Gastrocnemius medialis (tissue), 4 donors: ENCODE data around the gene MRTFA. TPM values are rescaled to one million over a fixed set of nuclear protein-coding genes. Genes with fewer than 3 reads are reported as not detected.

ENCODE experiments used
- ATAC-seq, 2 donors: fragments of 150-250 bp; one replicate each; pipeline ENCODE4 v1.9.1; 2016
- DNase-seq, 2 donors: peaks; one replicate each; pipeline ENCODE4 v3.0.0-alpha.2; 2019
- H3K27ac ChIP-seq, 4 donors: fragments of 200-600 bp; sonication (generic); 1 replicate in 1 of 4; 2 replicates in 3 of 4; pipeline ENCODE4 v1.5.1; 2016 to 2018; ENCODE audit warnings: mild to moderate bottlenecking in 2 of 4, moderate library complexity in 1 of 4
- H3K27me3 ChIP-seq, 3 donors: fragments of 200-600 bp; sonication (generic) in 2 of 3; 1 replicate in 1 of 3; 2 replicates in 2 of 3; pipeline versions ENCODE4 v1.5.1 to v1.6.0; 2016 to 2019; ENCODE audit warnings: mild to moderate bottlenecking in 1 of 3, moderate library complexity in 1 of 3
- H3K36me3 ChIP-seq, 2 donors: fragments of 200-600 bp; sonication (generic) in 1 of 2; one replicate each; pipeline ENCODE4 v1.5.1; 2017 to 2018
- H3K4me1 ChIP-seq, 2 donors: fragments of 200-600 bp; sonication (generic) in 1 of 2; one replicate each; pipeline ENCODE4 v1.5.1; 2016 to 2017; ENCODE audit warnings: mild to moderate bottlenecking in 2 of 2
- H3K4me3 ChIP-seq, 4 donors: fragments of 200-600 bp; sonication (generic) in 3 of 4; 1 replicate in 1 of 4; 2 replicates in 3 of 4; pipeline ENCODE4 v1.5.1; 2016 to 2019; ENCODE audit warnings: mild to moderate bottlenecking in 2 of 4
- H3K9me3 ChIP-seq, 3 donors: fragments of 200-600 bp; sonication (generic) in 2 of 3; 1 replicate in 1 of 3; 2 replicates in 2 of 3; pipeline ENCODE4 v1.5.1; 2016 to 2019
- POLR2A ChIP-seq, 2 donors: fragments of 450-650 bp; IDR thresholded peaks; one replicate each; pipeline ENCODE4 v1.6.1; 2017; ENCODE audit warnings: antibody characterized with exemption in 2 of 2, mild to moderate bottlenecking in 2 of 2, moderate library complexity in 2 of 2
- in situ Hi-C, 4 donors: fragments of 200-750 bp; cut with MboI; loops; one replicate each; pipeline versions ENCODE4 v1.15.0 to v1.8.0; 2017; ENCODE audit warnings: low sequenced_read_pairs in 4 of 4
- intact Hi-C: fragments of 100-400 bp; cut with DNase I; formaldehyde crosslinking; loops from one replicate; pipeline ENCODE4 v1.15.1; 2023; ENCODE audit warnings: low total_unique reads
- total RNA-seq, 4 donors: library from RNA; depleted of rRNA; stranded (reverse); fragments of >200 nt; gene quantifications; one replicate each; pipeline versions ENCODE4 v1.1.0 to v1.2.3, GENCODE V29; 2016
- TF ChIP-seq, protein P1 (sequence below), 5 experiments: fragments of 450-650 bp in 3 of 5; fragments of 200-600 bp in 2 of 5; sonication (generic) in 2 of 5; IDR thresholded peaks in 4 of 5; conservative IDR thresholded peaks in 1 of 5; 1 replicate in 4 of 5; 2 replicates in 1 of 5; pipeline ENCODE4 v1.5.1; 2016 to 2019; ENCODE audit warnings: antibody characterized with exemption in 5 of 5, mild to moderate bottlenecking in 3 of 5, moderate library complexity in 3 of 5

MRTFA gene
- total RNA-seq, 4 donors from 2014 or later: 13.7 to 31.3 (median 22.2) TPM

DNA sequence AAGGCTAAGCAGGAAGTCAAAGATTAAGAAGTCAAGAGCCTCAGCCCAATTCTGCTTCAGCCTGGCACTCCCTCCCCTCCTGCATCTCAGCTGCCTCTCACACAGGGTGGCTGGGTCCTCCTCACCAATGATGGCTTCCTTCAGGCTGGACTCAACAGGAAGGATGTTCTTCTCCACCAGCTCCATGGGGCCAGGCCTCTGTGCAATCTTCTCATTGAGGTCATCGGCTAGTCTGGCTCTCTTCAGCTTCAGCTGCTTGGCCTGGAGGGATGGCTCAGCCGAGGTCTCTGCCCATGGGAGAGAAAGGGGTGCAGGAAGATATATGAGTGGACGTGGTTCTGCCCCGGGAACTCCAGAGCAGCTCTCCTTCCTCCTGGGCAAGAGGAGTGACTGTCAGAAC is 207.0 kb downstream of the MRTFA start:
- Histone ChIP-seq H3K36me3 (peaks cover 0 to 26% of the 10 kb centered on the region in 2 donors), H3K27me3 (no peaks in the 10 kb centered on the region), H3K27ac (no peak overlapping the region), H3K4me1 (peaks cover 24 to 44% of the 10 kb centered on the region in 2 donors), H3K4me3 (no peak overlapping the region), H3K9me3 (no peaks in the 10 kb centered on the region)
- DNase-seq: no peak
- TF ChIP-seq, protein P1, sequence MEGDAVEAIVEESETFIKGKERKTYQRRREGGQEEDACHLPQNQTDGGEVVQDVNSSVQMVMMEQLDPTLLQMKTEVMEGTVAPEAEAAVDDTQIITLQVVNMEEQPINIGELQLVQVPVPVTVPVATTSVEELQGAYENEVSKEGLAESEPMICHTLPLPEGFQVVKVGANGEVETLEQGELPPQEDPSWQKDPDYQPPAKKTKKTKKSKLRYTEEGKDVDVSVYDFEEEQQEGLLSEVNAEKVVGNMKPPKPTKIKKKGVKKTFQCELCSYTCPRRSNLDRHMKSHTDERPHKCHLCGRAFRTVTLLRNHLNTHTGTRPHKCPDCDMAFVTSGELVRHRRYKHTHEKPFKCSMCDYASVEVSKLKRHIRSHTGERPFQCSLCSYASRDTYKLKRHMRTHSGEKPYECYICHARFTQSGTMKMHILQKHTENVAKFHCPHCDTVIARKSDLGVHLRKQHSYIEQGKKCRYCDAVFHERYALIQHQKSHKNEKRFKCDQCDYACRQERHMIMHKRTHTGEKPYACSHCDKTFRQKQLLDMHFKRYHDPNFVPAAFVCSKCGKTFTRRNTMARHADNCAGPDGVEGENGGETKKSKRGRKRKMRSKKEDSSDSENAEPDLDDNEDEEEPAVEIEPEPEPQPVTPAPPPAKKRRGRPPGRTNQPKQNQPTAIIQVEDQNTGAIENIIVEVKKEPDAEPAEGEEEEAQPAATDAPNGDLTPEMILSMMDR (IDR thresholded peaks at IDR 0.05 in 4 of 5, conservative IDR thresholded peaks at IDR 0.05 in 1 of 5): no peak
- no peak for TF ChIP-seq POLR2A (IDR thresholded peaks at IDR 0.05)
- ATAC-seq: no peak
- in situ Hi-C loops (no loop called here), intact Hi-C loops (no loop called here)

DNA sequence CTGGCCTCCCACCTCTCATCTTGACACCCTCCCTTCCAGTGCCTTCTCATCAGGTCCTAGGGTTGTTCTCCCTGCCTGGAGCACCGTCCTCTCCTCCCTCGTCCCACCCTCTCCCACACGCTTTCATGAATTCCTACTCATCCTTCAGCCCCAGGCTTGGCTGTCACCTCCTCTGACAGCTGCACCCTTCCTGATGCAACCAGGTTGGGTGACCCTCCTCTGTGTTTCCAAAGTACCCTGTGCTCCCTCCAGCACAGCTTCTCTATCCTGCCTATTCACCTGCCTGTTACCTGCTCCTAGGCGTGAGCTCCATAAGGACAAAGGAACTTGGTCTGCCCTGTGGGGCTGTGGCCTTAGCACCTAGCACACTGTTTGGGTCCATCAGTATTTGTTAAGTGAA is 207.7 kb downstream of the MRTFA start:
- H3K36me3 ChIP-seq: peaks cover 0 to 26% of the 10 kb centered on the region in 2 donors
- in situ Hi-C loops: no loop called here

DNA sequence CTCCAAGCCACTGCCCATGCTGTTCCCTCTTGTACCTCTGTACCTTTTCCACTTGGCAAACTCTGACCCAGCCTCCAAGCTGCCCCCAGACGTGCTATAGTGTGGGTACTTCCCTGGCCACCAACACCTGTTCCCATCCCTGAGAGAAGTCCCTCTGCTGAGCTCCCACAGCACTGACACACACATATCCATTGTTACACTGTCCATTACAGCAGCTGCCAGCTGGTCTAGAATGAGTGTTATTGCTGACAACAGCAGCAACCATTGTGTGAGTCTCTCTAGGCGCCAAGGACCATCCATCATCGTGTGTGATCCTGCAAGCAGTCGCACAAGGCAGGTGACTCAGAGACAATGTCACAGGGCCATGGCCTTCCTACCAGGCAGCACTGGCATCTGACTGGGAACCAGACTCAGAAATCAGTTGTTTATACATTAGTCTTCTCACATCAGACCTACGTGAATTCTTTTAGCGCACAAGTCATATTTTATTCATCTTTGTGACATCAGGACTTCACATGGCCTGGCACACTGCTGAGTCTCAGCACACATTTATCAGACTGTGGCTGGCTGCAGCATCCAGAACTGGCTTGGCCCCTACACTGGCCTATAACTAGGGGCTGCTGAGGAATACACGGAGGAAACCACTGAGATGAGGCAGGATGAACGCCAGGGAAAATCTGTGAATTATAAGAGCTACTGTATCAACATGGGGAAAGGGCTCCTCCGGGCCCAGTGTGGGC is 209.8 kb downstream of the MRTFA start:
- no peak overlapping the region for H3K4me3 ChIP-seq
- in situ Hi-C loops: no loop called here
- H3K36me3 ChIP-seq: peaks cover 0 to 34% of the 10 kb centered on the region in 2 donors
- no peaks in the 10 kb centered on the region for H3K27me3 ChIP-seq
- no peaks in the 10 kb centered on the region for H3K9me3 ChIP-seq
- H3K27ac ChIP-seq: peak overlapping the region; percentile 75 to 87 (median 81)
- TF ChIP-seq, protein P1 (IDR thresholded peaks at IDR 0.05 in 4 of 5, conservative IDR thresholded peaks at IDR 0.05 in 1 of 5): no peak
- no peak for TF ChIP-seq POLR2A (IDR thresholded peaks at IDR 0.05)
- ATAC-seq: peak; percentile 83 to 85
- intact Hi-C loops: no loop called here
- peak; percentile 75 to 83 for DNase-seq
- H3K4me1 ChIP-seq: peaks cover 33 to 41% of the 10 kb centered on the region in 2 donors

More for the DNA sequence above, 207.7 kb downstream of the MRTFA start:
- Histone ChIP-seq H3K9me3 (no peaks in the 10 kb centered on the region), H3K27me3 (no peaks in the 10 kb centered on the region), H3K4me1 (peaks cover 31 to 40% of the 10 kb centered on the region in 2 donors), H3K4me3 (no peak overlapping the region), H3K27ac (no peak overlapping the region)
- TF ChIP-seq POLR2A (IDR thresholded peaks at IDR 0.05): no peak
- TF ChIP-seq, protein P1 (IDR thresholded peaks at IDR 0.05 in 4 of 5, conservative IDR thresholded peaks at IDR 0.05 in 1 of 5): no peak
- peak in 1 of 2 donors; percentile 7 for DNase-seq
- intact Hi-C loops: no loop called here
- no peak for ATAC-seq

DNA sequence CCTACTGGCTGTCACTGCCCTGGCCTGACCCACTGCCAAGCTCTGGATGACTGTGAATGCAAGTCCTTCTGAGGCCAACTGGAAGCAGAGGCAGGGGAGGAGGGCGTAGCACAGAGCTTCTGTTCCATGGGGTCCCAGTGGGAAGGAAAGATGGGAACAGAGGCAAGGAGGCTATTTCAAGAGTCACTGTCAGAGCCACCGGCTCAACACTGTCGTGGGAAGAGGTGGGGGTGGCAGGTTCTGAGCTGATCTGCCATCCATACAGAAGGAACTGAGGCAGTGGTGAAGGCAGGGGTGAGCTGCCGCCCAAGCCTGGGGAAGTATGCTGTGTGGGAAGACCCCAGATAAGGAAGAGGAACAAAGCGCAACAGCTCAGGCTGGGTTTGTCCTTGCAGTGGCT is 211.4 kb downstream of the MRTFA start:
- H3K4me1 ChIP-seq: peaks cover 33 to 34% of the 10 kb centered on the region in 2 donors
- H3K36me3 ChIP-seq: peaks cover 0 to 43% of the 10 kb centered on the region in 2 donors
- intact Hi-C loops: no loop called here
- DNase-seq: peak in 1 of 2 donors; percentile 10
- no peaks in the 10 kb centered on the region for H3K9me3 ChIP-seq
- H3K27me3 ChIP-seq: no peaks in the 10 kb centered on the region
- H3K4me3 ChIP-seq: no peak overlapping the region
- H3K27ac ChIP-seq: peak overlapping the region; percentile 60 to 87 (median 70)
- TF ChIP-seq POLR2A (IDR thresholded peaks at IDR 0.05): no peak
- TF ChIP-seq, protein P1 (IDR thresholded peaks at IDR 0.05 in 4 of 5, conservative IDR thresholded peaks at IDR 0.05 in 1 of 5): no peak
- in situ Hi-C loops: no loop called here
- no peak for ATAC-seq
